Mucosa of gallbladder (tissue), 1 donor: ENCODE measurements around the gene TOPBP1. TPM values are rescaled to one million over a fixed set of nuclear protein-coding genes. Genes with fewer than 3 reads are reported as not detected.
"Not testable (repeated sequence)": the region's sequence is repeated elsewhere in the genome, so short reads cannot be mapped to it uniquely, and the experiment has no call there.

Source experiments
- DNase-seq: peaks from one replicate; pipeline ENCODE4 v3.0.0-alpha.2; 2020; ENCODE audit warnings: low spot score
- total RNA-seq: library from RNA; stranded (reverse); gene quantifications from one replicate; pipeline ENCODE4 v1.2.1, GENCODE V29; 2021
- donor health status: DM: no; HTN: no; CAD: no.

The TOPBP1 gene
- total RNA-seq, result 15.5 TPM

DNA sequence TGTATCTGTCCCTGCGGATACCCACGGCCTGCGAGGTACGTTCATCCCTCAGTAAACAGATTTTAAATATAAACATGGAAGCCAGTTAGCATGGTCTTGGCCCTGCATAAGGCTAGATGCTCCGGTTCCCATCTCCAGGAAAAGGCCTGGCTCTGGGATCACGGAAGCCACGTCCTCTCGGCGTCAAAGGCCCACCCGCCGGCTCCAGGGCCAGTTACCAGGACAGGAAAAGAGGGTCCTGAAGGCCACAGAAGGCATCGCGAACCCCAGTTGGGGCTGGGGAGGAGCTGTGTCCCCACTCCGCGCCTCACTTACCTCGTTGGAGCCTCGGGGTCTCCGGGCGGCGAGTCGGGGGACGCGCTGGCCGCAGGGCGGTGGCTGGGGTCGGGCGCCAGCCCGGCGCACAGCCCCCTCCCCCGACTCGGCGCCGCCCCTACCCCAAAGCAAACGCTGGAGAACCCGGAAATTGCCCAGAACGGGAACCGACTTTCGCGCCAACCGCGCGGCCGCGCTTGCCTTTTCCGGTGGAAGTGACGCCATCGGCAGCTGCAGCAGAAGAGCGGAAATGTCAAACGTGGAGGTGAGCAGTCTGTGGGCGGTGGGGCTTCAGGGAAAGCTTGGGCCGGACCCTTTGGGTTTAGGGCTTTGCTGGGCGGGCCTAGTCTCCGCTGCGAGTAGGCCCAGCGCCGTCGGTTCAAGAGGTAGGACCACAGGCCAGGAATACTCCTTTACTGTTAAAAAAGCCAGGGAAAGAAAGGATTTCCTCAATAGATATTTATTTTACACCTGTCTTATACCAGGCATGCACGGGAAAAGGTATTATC, at the start of gene TOPBP1:
TSS of gene TOPBP1 (minus strand) at position 488 of the 824 bp plus-strand sequence. CDS start 814 bp downstream, outside the sequence.
- peak; percentile 82 for DNase-seq

DNA sequence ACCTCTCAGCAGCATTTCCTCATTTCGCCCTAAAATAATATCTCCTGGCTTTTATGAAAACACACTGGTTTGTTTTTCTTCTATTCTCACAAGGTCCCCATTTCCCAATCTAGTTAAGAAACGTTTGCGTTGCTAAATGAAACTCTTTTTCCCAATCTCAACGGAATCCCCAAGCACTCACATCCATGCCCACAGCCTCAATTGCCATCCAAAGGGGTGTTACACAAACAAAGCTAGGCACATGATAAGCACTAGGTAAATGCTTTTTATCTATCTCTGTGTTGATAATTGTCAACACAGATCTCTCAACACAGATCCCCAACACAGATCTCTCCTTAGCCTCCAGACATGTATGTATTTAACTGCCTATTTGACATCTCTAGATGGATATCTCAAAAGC, 49.3 kb upstream of the TOPBP1 start:
- no peak for DNase-seq

DNA sequence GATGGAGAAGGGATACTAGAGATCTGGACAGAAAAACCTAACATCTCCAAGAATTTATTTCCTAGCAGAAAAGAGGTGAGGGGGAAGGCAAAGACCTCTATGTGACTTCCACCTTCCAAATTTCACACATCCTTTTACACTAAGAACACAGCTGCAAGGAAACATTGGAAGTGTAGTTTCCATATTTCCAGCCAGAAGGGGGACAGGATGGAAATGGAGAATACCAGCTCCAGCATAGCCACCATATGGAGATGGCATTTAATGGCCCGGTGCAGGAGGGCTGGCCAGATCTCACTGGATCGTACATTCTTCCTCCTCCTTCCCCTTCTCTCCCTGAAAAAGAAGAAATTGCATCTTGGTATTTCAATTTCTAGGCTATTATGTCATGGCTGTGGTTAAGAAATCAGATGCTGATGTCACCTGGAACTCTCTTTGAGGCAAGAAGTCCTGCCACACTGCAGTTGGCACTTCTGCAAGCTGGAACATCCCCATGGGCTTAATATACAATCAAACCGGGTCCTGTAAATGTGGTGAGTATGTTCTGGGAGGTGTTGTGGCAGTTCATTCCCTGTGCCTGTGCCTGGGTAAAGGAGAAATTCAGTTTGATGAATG, 47.5 kb upstream of the TOPBP1 start:
- no peak for DNase-seq

DNA sequence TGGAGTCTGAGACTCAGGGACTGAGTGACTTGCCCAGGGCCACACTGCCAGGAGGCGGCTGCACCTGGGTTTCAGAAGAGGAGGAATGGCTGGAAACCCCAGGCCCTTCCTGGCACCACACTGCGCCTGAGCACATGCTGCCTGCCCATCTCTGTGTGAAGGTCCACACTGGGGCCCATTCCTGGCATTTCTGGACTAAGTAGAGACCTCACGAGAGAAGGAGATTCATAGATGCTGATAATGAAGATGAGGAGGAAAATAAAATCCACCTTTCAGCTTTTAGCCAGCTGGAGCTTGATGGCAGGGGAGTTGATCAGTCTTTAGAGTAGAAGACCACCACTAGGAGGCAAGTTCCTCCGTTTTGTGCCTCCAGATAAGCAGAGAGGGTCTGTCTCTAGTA, 44.3 kb upstream of the TOPBP1 start:
- no peak for DNase-seq

DNA sequence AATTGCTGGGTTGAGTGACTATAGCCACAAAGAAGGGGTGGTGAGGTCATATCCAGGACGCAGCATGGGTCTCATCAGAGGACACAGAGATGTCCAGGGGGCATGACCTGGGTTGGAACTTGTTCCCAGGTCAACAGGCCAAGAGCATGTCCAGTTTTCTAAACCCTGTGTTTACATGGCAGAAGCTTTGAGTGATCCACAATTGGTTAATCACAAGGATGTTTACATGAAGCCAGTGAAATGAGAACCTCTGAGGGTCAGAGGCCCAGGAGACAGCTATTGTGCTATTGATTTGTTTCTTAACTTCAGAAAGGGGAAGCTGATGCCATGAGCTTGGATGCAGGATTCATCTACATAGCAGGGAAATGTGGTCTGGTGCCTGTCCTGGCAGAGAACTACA, 42.2 kb upstream of the TOPBP1 start:
- DNase-seq, result no peak

DNA sequence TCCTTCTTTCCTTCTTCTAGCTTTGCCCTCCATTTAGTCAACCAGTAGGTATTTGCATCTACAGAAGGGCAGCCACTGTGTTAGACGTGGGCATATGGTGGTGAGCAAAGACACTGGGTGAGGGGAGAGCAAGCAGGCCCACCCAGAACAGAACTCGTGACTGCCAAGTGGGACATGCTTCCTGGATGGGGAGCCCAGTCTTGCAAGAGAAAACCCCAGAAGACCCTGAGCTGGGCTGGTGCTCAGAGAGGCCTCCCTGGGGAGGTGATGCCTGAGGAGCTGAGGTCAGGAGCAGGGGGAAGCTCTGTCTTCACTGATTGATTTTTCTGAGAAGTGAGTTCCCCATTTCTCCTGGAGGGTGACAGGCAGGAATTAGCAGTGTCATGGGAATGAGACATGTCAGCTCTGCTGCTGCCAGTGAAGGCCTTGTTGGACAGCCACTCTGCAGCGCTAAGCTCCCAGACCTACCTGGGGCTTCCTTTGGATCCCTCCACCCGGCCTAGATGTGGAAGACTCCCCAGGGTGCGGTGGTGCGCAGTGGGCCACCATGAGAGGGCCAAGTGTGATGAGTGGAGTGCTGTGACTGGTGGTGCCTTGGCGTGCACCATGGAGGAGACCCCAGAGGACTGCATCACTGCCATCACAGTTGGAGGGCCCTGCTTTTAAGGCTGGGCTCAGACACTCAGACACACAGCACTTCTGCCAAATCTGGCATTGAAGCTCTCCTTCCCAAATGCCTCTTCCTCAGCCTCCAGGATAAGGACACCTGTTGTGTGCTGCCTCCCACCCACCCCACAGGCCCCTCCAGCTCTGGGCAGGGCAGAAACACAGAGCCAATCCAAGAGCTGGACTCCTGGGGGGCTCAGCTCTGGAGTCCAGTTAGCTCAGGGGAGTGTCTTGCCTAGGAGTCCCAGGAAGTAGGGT, 40.0 kb upstream of the TOPBP1 start:
- no peak for DNase-seq

DNA sequence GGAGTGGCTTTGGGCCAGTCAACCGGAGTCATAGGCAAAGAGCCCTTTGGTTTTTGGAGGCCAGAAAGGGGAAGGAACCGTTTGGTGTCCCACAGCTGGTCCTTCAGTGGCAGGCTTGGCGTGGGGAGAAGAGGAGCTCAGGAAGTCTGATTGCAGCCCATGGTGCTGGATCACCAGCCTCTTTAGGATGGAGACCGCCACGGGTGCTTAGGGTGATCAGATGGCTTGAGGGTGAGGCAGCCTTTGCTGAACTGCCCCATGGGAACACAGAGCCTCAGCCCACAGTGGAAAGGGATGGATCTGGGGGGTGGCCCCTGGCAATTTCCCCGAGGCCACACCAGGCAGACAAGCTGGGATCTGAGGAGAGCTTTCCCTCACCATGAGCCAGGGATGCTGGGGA, 38.6 kb upstream of the TOPBP1 start:
- no peak for DNase-seq

DNA sequence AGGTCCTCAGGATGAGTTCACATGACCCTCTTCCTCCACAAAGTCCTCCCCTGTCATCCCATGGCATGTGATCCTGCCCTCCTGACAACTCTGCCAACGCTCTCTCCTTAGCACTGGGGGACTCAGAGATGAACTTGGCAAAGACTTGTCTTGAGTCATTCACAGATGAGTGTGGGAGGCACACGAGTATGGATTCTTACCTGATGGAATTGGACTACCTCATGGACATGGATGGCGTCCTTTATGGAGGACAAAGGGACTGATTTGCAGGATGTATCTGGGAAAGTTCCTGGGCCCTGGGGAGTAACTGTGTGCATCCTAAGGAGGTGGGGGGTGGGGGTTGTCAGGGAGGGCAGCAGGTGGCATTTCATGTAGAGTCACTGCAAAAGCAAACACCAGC, 38.2 kb upstream of the TOPBP1 start:
- DNase-seq, result no peak

DNA sequence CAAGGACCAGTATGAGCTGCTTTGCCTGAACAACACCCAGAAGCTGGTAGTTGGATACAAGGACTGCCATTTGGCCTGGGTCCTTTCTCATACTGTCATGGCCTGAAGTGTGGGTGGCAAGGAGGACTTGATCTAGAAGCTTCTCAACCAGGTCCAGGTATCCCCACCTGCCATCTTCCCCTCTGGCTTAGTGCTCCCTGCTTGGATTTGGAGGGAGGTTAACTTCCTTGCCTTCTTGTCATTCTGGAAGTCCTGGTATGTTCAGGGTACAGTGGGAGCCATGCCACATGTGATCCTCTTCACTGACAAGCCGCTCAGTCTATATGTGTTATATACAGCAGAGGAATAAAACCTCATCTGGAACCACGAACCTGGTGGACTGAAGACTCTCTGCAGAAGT, 37.7 kb upstream of the TOPBP1 start:
- DNase-seq, result no peak

DNA sequence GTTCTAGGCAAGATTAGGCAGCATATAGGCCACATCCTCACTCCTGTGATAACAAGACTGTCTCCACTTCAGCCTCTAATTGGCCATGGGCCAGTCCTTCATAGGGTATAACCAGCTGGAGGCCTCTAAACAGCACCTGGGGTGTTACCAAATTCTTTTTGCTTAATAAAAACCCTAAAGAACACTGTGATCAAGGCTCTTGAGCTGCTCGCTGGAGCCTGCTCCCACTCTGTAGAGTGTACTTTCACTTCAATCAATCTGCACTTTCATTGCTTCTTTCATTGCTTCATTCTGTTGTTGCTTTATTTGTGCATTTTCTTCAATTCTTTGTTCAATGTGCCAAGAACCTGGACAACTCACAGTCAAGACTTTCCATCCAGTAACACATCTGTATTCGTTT, 36.2 kb upstream of the TOPBP1 start:
- no peak for DNase-seq

DNA sequence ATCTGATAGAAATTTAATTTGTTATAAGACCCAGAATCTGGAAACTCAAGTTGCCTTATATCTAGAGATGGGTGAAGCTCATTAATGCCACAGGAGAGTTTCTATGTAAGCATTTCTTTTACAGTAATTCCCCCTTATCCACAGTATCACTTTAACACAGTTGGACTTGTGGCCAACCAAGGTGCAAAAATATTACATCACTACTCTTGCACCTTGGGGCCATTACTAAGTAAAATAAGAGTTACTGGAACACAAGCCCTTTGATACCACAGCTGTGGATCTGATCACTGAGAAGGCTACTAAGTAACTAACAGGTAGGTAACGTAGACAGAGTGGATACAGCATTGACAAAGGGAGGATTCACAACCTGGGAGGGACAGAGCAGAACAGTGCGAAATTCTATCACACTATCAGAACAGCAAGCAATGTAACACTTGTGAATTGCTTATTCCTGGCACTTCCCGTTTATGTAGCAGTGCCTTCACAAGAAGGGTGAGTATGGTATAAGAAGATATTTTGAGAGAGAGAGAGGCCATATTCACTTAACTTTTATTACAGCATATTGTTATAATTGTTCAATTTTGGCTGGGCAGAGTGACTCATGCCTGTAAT, 33.9 kb upstream of the TOPBP1 start:
- DNase-seq, result no peak

DNA sequence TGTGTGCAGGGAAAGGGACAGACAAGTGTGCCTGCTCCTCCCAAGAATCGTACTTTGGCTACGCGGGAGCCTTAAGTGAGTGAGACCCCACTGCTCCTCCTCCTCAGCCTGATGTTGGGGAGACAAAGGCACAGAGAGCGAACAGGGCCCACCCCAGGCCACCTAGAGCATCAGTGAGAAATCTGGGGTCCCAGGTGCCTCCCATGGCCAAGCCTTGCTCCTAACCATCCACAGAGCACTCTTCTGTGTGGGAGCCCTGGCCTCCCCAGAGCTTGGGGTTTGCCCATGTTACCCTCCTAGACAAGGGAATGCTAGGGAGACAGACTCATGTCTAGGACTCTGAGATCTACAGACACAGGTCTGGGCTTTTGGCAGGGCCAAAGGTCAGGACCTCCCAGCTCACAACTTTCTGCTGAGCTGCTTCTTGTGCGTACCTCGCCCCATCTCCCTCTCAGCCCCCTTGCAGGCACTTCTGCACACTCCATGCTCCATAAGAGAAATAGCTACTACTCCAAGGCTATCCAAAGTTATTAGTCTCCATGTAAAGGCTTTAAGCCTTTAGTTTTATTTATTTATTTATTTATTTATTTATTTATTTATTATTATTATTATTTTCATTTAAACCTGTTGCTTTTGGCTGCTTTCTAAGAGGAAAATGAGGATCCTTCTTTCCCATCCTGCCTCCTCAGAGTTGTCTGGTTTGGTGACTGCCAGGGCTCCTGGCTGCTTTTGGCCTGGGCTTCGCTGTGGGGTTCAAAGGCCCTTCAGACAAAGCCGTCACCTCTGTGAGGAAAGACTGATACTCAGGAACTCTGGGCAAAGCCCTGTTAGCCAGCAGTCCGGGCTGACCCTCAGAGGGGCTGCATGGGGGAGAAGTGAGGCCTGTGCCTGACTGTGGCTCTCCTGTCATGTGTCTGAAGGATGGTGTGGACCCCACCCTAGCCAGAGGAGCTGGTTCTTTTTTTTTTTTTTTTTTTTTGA, 32.8 kb upstream of the TOPBP1 start:
- DNase-seq, result no peak

DNA sequence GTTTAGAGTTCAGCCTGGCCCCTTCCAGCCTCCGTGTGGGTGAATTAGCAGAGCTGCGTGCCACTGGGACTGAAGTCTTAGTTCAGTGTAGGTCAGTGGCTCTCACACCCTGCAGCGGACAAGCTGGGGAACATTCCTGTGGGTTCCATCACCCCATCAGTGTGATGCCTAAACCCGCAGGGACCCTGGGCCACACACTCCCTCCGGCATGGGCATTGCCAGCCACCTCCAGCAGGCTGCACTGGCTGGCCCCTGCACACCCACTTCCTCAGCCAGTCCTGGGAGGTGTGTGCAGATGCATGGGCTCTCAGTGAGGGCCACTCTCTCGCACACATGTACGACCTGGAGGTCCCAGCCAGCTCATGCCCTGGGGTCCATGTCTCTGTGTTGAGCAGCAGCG, 32.1 kb upstream of the TOPBP1 start:
- no peak for DNase-seq

DNA sequence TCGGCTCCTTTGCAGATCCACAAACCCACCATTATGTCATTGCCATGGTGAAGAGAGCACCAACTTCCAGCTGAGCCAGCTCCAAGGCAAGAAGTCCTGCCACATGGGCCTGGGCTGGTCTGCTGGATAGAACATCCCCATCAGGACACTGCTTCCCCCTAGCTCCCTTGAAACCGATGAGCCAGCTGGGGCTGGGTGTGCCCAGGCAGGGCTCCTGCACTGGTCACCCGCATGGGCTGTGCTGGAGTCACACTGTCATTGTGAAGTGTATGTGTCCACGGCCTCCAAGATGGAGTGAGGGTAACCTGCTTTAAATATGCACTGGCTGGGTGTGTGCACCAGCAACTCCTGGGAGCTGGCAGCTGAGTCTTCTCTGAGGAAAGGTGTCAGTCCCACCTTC, 31.0 kb upstream of the TOPBP1 start:
- DNase-seq, result no peak

DNA sequence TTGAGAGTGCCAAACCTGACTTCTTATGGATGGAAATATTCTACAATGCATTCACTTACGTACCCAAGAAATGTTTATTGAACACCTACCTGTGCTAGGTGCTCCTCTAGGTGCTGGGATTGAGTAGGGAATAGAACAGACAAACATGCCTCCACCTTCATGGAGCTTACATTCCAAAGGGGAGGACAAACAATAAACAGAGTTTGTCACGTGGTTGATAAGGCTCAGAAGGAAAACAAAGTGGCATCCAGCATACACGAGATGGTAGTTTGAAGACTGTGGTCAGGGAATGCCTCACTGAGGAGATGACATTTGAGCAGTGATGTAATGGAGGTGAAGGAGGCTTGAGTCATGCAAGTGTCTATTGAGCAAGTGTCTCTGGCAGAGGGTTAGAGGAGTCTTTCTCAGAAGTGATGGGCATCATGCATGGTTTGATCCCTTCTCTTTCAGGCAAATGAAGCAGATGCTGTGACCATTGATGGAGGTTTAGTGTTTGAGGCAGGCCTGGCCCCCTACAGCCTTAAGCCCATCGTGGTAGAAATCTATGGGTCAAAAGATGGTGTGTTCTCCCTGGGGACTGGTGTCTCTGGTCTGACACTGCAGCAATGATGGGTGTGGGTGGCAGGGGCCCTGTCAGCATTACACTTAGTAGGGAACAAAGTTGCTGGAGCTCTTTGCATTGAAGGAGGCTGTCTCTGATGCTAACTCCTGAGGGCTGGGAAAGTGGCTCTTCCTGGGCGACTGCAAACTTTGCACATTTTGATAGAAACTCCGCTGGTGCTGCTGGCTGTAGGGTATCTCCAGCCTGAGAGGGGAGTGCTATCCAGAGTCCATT, 29.7 kb upstream of the TOPBP1 start:
- no peak for DNase-seq

DNA sequence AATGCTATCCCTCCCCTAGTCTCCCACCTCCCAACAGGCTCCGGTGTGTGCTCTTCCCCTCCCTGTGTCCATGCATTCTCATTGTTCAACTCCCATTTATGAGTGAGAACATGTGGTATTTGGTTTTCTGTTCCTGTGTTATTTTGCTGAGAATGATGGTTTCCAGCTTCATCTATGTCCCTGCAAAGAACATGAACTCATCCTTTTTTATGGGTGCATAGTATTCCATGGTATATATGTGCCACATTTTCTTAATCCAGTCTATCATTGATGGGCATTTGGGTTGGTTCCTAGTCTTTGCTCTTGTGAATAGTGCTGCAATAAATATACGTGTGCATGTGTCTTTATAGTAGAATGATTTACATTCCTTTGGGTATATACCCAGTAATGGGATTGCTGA, 16.3 kb upstream of the TOPBP1 start:
- not testable (repeated sequence) for DNase-seq

DNA sequence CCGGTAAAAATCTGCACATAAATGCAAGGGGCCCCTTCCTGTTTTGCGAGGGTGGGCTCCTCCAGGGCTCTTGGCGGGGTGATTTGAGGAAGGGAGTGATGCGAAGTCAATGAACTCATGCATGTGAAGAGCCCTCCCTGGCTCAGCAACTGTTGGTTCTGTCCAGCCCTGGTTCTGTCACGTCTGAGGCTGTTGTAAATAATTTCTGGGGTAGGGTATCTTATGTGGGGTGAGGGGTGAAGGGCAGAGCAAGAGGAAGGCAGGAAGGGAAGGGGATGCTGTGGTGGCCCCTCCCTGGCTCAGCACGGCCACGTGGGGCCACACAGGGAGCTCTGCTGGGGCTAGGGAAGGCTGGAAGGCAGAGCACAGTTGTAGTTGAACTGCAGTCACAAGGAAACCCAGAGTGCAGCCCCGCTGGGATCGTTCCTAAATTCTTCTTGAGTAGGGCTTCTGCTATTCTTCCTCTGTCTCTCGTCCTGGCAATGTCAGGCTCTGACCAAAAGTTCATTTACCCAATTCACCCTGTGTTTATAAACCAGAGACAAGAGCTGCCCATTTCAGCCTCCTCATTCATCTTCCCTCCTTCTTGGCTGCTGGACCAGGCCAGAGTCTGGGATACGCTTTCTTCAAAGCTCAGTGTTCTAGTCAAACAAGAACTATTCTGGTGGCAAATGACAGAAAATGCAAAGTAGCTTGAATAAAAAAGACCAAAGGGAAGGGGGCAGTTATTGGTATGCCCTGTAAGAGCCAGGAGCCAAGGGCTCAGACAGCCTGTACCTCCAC, 14.8 kb upstream of the TOPBP1 start:
- peak; percentile 22 for DNase-seq

DNA sequence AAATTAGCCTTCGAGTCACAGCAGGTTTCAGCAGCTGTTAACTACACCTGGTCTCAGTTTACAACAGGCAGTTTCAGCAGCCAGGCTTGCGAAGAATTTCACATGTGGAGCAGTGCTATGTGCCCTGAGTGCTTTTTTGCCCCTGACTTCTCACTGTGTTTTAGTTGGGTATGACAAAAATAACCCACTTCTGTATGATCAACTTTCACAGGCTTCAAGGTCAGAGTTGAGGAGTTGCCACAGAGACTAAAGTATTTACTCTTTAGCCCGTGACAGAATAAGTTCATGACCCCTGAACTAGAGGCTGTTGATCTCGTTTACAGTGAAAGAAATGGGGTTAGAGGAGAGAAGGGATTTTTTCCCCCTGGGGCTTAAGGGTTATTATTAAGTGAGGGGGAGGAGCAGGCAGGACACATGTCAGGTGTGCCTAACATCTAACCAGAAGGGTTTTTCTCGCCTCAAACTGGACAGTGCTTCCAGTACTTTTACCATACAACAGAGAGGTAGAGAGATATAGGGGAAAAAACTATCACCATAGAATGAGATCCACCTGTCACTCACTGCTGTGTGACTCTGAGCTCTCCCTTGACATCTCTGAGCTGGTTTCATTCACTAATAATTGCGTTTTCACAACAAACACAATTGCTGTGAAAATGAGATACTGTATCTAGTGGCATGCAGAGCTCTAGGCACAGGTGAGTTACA, 14.0 kb upstream of the TOPBP1 start:
- DNase-seq, result no peak
